ENCODE measurements around the gene MAGEB17.
"Not testable (repeated sequence)": the region's sequence is repeated elsewhere in the genome, so short reads cannot be mapped to it uniquely, and the experiment has no call there.

Gene MAGEB17, protein sequence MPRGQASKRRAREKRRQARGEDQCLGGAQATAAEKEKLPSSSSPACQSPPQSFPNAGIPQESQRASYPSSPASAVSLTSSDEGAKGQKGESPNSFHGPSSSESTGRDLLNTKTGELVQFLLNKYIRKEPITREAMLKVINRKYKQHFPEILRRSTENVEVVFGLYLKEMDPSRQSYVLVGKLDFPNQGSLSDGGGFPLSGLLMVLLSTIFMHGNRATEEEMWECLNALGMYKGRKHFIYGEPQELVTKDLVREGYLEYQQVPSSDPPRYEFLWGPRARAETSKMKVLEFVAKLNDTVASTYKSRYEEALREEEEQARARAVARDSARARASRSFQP

GRCh38 chrX:16167181-16167580, at the start of gene MAGEB17:
Gene MAGEB17, plus strand, starts transcription at chrX:16167481. Its CDS starts 2,902 bp downstream, at chrX:16170383.
- FAIRE-seq = no peak

- no peak for FAIRE-seq
Observed at GRCh38 chrX:16119353-16120220, 47.7 kb upstream of the MAGEB17 start.

DNA sequence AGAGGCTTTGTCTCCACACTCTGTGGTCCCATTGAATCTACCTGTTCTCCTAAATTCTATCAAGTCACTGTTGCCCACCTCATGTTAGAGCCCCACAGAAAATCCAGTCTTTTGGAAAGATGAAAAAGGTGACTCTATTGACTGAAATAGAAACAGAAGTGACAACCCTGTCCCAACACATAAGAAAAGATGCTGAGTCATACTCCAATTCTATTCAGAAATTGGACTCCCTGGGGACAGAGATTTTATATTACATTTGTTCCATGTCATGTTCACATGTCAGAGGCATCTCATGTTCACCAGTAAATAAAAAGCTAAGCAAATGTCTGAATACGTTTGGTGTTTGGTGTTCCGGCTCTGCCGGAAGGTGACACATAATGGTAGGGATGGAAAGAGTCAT, 46.9 kb upstream of the MAGEB17 start:
- FAIRE-seq = no peak

- FAIRE-seq = peak; percentile 61
Observed at GRCh38 chrX:16123222-16123786, 44.0 kb upstream of the MAGEB17 start, which contains the start of gene GRPR. Gene GRPR, plus strand, starts transcription at chrX:16123565. Its CDS starts 389 bp downstream, at chrX:16123954.

GRCh38 chrX:16124201-16124600, 43.1 kb upstream of the MAGEB17 start:
- no peak for FAIRE-seq

DNA sequence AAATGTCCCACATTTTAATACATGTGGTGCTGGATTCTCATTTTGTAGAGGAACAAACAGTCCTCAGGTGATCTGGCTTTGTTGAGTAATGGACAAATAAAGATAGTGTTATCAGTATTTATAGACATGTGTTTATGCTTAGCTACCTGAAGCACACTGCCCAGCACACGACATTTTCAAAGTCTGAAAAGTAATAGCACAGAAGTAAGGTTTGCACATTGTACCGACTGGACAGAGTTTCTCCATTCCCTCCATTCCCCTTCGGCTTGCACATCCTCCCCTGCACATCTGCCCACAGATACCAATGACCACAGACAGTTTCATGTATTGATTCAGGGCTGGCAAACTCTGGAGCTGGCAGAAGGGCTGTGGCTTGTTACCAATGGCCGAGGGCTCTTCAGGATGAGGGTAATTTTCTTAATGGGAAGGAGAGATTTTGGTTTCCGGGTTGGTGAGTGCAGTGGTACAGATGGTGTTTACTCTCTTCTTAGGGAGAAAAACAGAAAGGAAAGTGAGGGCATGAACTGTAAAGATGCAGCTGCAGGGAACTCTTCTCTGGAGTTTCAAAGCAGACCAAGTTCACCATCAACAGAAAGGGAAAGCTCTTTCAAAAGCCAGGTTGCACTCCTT, 41.6 kb upstream of the MAGEB17 start:
- FAIRE-seq = no peak

DNA sequence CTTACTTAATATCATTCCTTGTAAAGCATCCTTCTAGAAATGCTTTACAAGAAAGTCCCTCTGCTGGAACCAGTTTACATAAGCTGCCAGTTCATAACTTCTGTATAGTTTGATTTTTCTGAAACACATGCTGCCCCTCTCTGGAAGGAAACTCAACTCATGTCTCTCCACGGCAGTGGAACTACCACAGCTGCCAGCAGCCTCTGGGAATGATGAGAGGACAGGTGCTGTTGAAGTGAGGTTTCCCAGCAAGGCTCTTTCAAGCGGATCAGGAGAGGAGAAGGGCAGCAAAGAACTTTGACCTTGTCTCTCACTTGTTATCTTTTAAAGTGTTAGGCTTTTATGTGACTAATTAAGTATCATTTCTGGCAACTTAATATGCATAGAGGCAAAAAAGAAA, 36.6 kb upstream of the MAGEB17 start:
- FAIRE-seq = no peak

- FAIRE-seq = no peak
Observed at GRCh38 chrX:16134936-16135335, 32.3 kb upstream of the MAGEB17 start.

- FAIRE-seq = peak; percentile 5
Observed at GRCh38 chrX:16136080-16136479, 31.2 kb upstream of the MAGEB17 start.

- no peak for FAIRE-seq
Observed at GRCh38 chrX:16137416-16138107, 29.7 kb upstream of the MAGEB17 start.

GRCh38 chrX:16138108-16138427, 29.2 kb upstream of the MAGEB17 start:
- FAIRE-seq = no peak

GRCh38 chrX:16140448-16140847, 26.8 kb upstream of the MAGEB17 start:
- FAIRE-seq = no peak

GRCh38 chrX:16140983-16141382, 26.3 kb upstream of the MAGEB17 start:
- no peak for FAIRE-seq

DNA sequence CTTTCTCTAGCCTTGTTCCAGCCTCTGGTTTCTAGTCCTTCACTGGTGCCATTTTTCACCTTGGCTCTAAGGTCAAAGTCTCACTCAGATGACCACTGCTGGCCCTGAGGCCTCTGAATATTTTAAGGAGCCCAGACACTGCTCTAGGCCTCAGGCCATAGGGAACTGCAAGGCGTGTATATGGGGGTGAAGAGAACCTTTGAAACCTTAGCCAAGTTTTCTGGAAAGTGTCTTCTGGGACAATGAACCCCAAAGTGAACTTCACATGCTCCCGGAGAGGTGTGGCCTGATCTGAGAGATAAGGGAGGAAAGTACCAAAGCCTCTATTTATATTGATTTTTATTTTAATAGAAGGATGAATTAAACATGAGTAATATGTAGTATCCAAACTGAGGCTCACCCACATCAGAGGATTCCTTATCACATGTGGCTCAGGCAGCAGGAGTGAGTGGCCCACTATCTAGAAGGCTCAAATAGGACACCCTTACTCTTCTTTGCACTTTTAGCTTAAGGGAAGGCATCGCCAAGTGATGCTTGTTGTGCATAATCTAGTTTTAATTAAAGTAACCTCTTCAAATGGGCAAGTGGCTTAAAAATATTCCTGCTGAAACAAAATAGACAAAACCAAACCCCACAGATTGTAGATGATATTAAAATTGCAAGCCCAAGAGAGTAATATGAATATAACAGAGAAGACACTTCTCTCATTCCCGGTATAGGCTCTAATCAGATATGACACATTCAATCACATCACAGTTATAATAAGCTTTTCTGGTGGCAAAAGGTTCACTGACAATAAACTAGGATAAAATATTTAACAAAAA, 25.6 kb upstream of the MAGEB17 start:
- FAIRE-seq = no peak

GRCh38 chrX:16142246-16142558, 25.1 kb upstream of the MAGEB17 start:
- peak; percentile 84 for FAIRE-seq

- FAIRE-seq = no peak
Observed at GRCh38 chrX:16143968-16144367, 23.3 kb upstream of the MAGEB17 start.

GRCh38 chrX:16144420-16144819, 22.9 kb upstream of the MAGEB17 start:
- FAIRE-seq = no peak

GRCh38 chrX:16145093-16145492, 22.2 kb upstream of the MAGEB17 start:
- not testable (repeated sequence) for FAIRE-seq

- no peak for FAIRE-seq
Observed at GRCh38 chrX:16145656-16146055, 21.6 kb upstream of the MAGEB17 start.

DNA sequence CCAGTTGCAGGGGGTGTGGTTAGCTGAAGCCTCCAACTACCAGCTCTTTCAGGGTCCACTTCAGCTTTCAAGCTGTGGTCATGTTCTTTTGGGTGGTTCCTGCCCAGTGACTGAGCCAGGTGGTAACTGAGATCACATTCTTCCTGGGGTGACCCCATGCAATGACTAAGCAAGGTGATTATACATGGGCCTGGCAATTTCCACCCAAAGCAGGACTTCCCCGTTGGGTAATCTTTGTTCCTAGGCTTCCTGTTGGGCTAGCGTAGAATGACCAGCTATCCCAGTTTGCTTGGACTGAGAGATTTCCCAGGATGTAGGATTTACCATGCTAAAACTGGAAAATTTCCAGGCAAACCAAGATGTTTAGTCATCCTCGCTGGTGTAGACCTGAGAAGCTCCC, 18.4 kb upstream of the MAGEB17 start:
- no peak for FAIRE-seq

DNA sequence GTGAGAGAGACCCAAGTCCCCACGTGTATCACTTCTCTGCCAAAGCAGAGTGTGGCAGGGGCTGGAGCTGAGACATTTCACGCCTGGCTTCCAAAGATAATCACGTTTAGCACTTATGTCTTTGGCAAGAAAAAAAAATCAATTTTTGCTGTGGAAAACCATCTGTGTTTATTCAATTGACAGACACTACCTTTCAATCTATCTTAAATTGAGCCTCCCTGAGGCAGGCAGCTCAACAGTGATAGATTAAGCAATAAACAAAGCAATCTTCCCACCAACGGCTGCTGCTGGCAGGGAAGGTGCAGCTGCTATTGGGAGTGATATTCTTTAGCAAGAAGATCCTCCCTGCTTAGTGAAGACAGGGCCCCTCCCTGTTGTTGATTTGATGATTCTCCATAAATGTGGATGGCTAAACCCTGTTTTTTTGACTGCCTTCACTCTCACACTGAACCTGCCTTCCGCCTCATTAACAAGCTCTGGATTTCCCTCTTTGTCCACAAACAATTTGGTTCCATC, 11.6 kb upstream of the MAGEB17 start:
- FAIRE-seq = no peak

Measured in colon (tissue), 2 donors.